Measurements from ENCODE around the gene MRAP2.
"Not testable (repeated sequence)": the region's sequence is repeated elsewhere in the genome, so short reads cannot be mapped to it uniquely, and the experiment has no call there.

The MRAP2 gene

GRCh38 chr6:84055647-84056046, 22.1 kb downstream of the MRAP2 start:
- Histone ChIP-seq H3K36me3 (ENCODE audit: control insufficient read depth, insufficient read depth, low read length) (no peaks in the 10 kb centered on the region), H3K9me3 (ENCODE audit: control insufficient read depth, low read length) (no peaks in the 10 kb centered on the region), H3K27ac (ENCODE audit: low read depth, low read length, severe bottlenecking) (no peak overlapping the region), H3K4me1 (ENCODE audit: control insufficient read depth, insufficient read depth, low read length, poor library complexity, severe bottlenecking) (peaks cover 15% of the 10 kb centered on the region), H3K4me3 (ENCODE audit: extremely low read depth, insufficient read depth, low read length, poor library complexity, severe bottlenecking) (no peak overlapping the region)
- WGBS, 2 experiments (ENCODE audit: insufficient coverage in 2 of 2), result 83 to 95% methylated on average over 1 to 2 of the region's 2 CpGs

GRCh38 chr6:84057908-84058307, 24.3 kb downstream of the MRAP2 start:
- H3K27ac ChIP-seq (ENCODE audit: low read depth, low read length, severe bottlenecking), result no peak overlapping the region
- peaks cover 2% of the 10 kb centered on the region for H3K4me1 ChIP-seq (ENCODE audit: control insufficient read depth, insufficient read depth, low read length, poor library complexity, severe bottlenecking)
- no peaks in the 10 kb centered on the region for H3K9me3 ChIP-seq (ENCODE audit: control insufficient read depth, low read length)
- H3K4me3 ChIP-seq (ENCODE audit: extremely low read depth, insufficient read depth, low read length, poor library complexity, severe bottlenecking), result no peak overlapping the region
- 85 to 96% methylated on average over 3 to 4 of the region's 4 CpGs for WGBS, 2 experiments (ENCODE audit: insufficient coverage in 2 of 2)
- H3K36me3 ChIP-seq (ENCODE audit: control insufficient read depth, insufficient read depth, low read length), result no peaks in the 10 kb centered on the region

GRCh38 chr6:84059082-84059481, 25.5 kb downstream of the MRAP2 start:
- Histone ChIP-seq H3K36me3 (ENCODE audit: control insufficient read depth, insufficient read depth, low read length) (no peaks in the 10 kb centered on the region), H3K9me3 (ENCODE audit: control insufficient read depth, low read length) (no peaks in the 10 kb centered on the region), H3K4me1 (ENCODE audit: control insufficient read depth, insufficient read depth, low read length, poor library complexity, severe bottlenecking) (no peaks in the 10 kb centered on the region), H3K4me3 (ENCODE audit: extremely low read depth, insufficient read depth, low read length, poor library complexity, severe bottlenecking) (no peak overlapping the region), H3K27ac (ENCODE audit: low read depth, low read length, severe bottlenecking) (no peak overlapping the region)
- 95 to 100% methylated on average over 2 of the region's 2 CpGs for WGBS, 2 experiments (ENCODE audit: insufficient coverage in 2 of 2)

- Histone ChIP-seq H3K4me3 (ENCODE audit: extremely low read depth, insufficient read depth, low read length, poor library complexity, severe bottlenecking) (no peak overlapping the region), H3K27ac (ENCODE audit: low read depth, low read length, severe bottlenecking) (no peak overlapping the region), H3K4me1 (ENCODE audit: control insufficient read depth, insufficient read depth, low read length, poor library complexity, severe bottlenecking) (no peaks in the 10 kb centered on the region), H3K36me3 (ENCODE audit: control insufficient read depth, insufficient read depth, low read length) (no peaks in the 10 kb centered on the region), H3K9me3 (ENCODE audit: control insufficient read depth, low read length) (no peaks in the 10 kb centered on the region)
These were observed 27.6 kb downstream of the MRAP2 start for GRCh38 chr6:84061174-84061573.

GRCh38 chr6:84061613-84062398, 28.2 kb downstream of the MRAP2 start:
- Histone ChIP-seq H3K4me1 (ENCODE audit: control insufficient read depth, insufficient read depth, low read length, poor library complexity, severe bottlenecking) (no peaks in the 10 kb centered on the region), H3K4me3 (ENCODE audit: extremely low read depth, insufficient read depth, low read length, poor library complexity, severe bottlenecking) (no peak overlapping the region), H3K27ac (ENCODE audit: low read depth, low read length, severe bottlenecking) (peak overlapping the region; percentile 64), H3K36me3 (ENCODE audit: control insufficient read depth, insufficient read depth, low read length) (no peaks in the 10 kb centered on the region), H3K9me3 (ENCODE audit: control insufficient read depth, low read length) (no peaks in the 10 kb centered on the region)
- WGBS, 2 experiments (ENCODE audit: insufficient coverage in 2 of 2), result 75 to 81% methylated on average over 3 of the region's 3 CpGs

- no peaks in the 10 kb centered on the region for H3K36me3 ChIP-seq (ENCODE audit: control insufficient read depth, insufficient read depth, low read length)
- no peaks in the 10 kb centered on the region for H3K4me1 ChIP-seq (ENCODE audit: control insufficient read depth, insufficient read depth, low read length, poor library complexity, severe bottlenecking)
- H3K27ac ChIP-seq (ENCODE audit: low read depth, low read length, severe bottlenecking), result peak overlapping the region; percentile 64
- H3K4me3 ChIP-seq (ENCODE audit: extremely low read depth, insufficient read depth, low read length, poor library complexity, severe bottlenecking), result no peak overlapping the region
- H3K9me3 ChIP-seq (ENCODE audit: control insufficient read depth, low read length), result no peaks in the 10 kb centered on the region
- 65 to 81% methylated on average over 3 to 5 of the region's 6 CpGs for WGBS, 2 experiments (ENCODE audit: insufficient coverage in 2 of 2)
These were observed 29.1 kb downstream of the MRAP2 start for GRCh38 chr6:84062519-84063154.

DNA sequence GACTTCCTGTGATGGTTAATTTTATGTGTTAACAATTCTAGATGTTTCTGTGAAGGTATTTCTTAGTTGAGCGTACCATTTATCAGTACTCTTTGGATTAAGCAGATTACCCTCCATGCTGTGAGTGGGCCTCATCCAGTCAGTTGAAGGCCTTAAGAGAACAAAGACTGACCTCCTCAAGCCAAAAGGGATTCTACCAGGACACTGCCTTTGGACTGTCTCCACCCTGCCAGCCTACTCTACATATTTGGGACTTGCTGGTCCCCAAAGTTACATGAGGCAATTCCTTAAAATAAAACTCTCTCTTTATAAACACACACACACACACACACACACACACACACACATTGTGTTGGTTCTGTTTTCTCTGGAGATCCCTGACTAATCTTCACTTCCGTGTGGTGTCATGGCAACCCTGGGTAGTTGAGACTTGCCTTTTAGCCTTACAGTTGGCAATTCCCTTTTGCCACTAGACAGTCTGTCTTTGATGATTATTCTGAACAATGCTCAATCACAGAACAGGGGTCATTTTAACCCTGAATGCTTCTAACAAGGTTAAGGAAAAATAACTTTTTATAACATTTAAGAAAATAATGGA, 32.2 kb downstream of the MRAP2 start:
- H3K36me3 ChIP-seq (ENCODE audit: control insufficient read depth, insufficient read depth, low read length), result no peaks in the 10 kb centered on the region
- H3K9me3 ChIP-seq (ENCODE audit: control insufficient read depth, low read length), result no peaks in the 10 kb centered on the region
- no peak overlapping the region for H3K27ac ChIP-seq (ENCODE audit: low read depth, low read length, severe bottlenecking)
- WGBS, 2 experiments (ENCODE audit: insufficient coverage in 2 of 2), result 77% methylated on average over 2 of the region's 2 CpGs; no CpG with 5 or more reads in 1 of the 2 experiments
- no peak overlapping the region for H3K4me3 ChIP-seq (ENCODE audit: extremely low read depth, insufficient read depth, low read length, poor library complexity, severe bottlenecking)
- no peaks in the 10 kb centered on the region for H3K4me1 ChIP-seq (ENCODE audit: control insufficient read depth, insufficient read depth, low read length, poor library complexity, severe bottlenecking)

GRCh38 chr6:84066536-84066935, 33.0 kb downstream of the MRAP2 start:
- Histone ChIP-seq H3K4me1 (ENCODE audit: control insufficient read depth, insufficient read depth, low read length, poor library complexity, severe bottlenecking) (no peaks in the 10 kb centered on the region), H3K9me3 (ENCODE audit: control insufficient read depth, low read length) (no peaks in the 10 kb centered on the region), H3K27ac (ENCODE audit: low read depth, low read length, severe bottlenecking) (no peak overlapping the region), H3K36me3 (ENCODE audit: control insufficient read depth, insufficient read depth, low read length) (no peaks in the 10 kb centered on the region), H3K4me3 (ENCODE audit: extremely low read depth, insufficient read depth, low read length, poor library complexity, severe bottlenecking) (no peak overlapping the region)
- WGBS, 2 experiments (ENCODE audit: insufficient coverage in 2 of 2), result 100% methylated on average over 1 of the region's 3 CpGs

DNA sequence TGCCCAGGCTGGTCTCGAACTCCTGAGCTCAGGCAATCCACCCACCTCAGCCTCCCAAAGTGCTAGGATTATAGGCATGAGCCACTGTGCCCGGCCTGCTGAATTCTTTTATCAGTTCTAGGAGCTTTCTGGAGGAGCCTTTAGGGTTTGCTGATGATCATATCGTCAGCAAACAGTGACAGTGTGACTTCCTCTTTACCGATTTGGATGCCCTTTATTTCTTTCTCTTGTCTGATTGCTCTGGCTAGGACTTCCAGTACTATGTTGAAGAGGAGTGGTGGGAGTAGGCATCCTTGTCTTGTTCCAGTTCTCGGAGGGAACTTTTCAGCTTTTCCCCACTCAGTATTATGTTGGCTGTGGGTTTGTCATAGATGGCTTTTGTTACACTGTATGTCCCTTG, 35.3 kb downstream of the MRAP2 start:
- 82 to 96% methylated on average over 3 to 4 of the region's 5 CpGs for WGBS, 2 experiments (ENCODE audit: insufficient coverage in 2 of 2)
- H3K27ac ChIP-seq (ENCODE audit: low read depth, low read length, severe bottlenecking); H3K4me1 ChIP-seq (ENCODE audit: control insufficient read depth, insufficient read depth, low read length, poor library complexity, severe bottlenecking); H3K36me3 ChIP-seq (ENCODE audit: control insufficient read depth, insufficient read depth, low read length); H3K4me3 ChIP-seq (ENCODE audit: extremely low read depth, insufficient read depth, low read length, poor library complexity, severe bottlenecking); H3K9me3 ChIP-seq (ENCODE audit: control insufficient read depth, low read length): not testable (repeated sequence)

DNA sequence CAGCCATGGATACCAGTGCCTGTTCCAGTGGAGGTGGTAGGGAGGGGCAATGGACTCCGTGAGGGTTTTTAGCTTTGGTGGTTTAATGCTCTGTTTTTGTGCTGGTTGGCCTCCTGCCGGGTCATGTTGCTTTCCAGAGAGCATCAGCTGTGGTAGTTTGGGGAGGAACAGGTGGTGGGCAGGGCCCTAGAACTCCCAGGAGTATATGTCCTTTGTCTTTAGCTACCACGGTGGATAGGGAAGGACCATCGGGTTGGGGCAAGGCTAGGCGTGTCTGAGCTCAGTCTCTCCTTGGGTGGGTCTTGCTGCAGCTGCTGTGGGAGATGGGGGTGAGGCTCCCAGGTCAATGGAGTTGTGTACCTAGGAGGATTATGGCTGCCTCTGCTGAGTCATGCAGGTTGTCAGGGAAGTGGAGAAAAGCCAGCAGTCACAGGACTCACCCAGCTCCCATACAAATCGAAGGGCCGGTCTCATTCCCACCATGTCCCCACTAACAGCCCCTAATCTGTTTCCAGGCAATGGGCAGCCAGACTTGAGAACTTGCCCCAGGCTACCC, 38.9 kb downstream of the MRAP2 start:
- Histone ChIP-seq H3K9me3 (ENCODE audit: control insufficient read depth, low read length) (no peaks in the 10 kb centered on the region), H3K4me3 (ENCODE audit: extremely low read depth, insufficient read depth, low read length, poor library complexity, severe bottlenecking) (no peak overlapping the region)

More for the DNA sequence above, 38.9 kb downstream of the MRAP2 start:
- H3K4me1 ChIP-seq (ENCODE audit: control insufficient read depth, insufficient read depth, low read length, poor library complexity, severe bottlenecking), result no peaks in the 10 kb centered on the region
- no peaks in the 10 kb centered on the region for H3K36me3 ChIP-seq (ENCODE audit: control insufficient read depth, insufficient read depth, low read length)
- WGBS, 2 experiments (ENCODE audit: insufficient coverage in 2 of 2), result 91 to 92% methylated on average over 5 to 6 of the region's 7 CpGs
- no peak overlapping the region for H3K27ac ChIP-seq (ENCODE audit: low read depth, low read length, severe bottlenecking)
